Measurements from ENCODE around the gene CNN2.

CNN2 gene

DNA sequence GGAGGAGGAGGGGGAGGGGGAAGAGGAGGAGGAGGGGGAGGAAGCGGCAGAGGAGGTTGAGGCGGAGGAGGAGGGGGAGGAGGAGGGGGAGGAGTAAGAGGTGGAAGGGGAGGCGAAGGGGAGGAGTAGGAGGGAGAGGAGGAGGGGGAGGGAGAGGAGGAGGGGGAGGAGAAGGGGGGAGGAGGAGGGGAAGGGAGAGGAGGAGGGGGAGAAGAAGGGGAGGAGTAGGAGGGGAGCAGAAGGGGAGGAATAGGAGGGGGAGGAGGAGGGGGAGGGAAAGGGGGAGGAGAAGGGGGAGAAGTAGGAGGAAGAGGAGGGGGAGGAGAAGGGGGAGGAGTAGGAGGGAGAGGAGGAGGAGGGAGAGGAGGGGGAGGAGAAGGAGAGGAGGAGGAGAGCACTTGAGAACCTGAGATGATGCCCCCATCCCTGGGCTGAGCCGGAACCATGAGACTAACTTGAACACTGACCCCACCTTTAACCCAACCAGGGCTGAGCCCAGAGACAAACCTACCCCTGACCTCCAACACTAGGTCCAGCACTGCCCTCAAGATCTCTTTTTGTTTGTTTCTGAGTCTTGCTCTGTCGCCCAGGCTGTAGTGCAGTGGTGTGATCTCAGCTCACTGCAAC lies 26.1 kb downstream of the CNN2 start:
- Histone ChIP-seq H3K27me3 (ENCODE audit: insufficient read depth, low read length) (no peaks in the 10 kb centered on the region), H3K36me3 (ENCODE audit: insufficient read depth, low read length) (no peaks in the 10 kb centered on the region), H3K79me2 (ENCODE audit: control insufficient read depth, insufficient read depth, low read length, unreplicated experiment) (no peaks in the 10 kb centered on the region), H2AFZ (ENCODE audit: low read length, unreplicated experiment) (no peak overlapping the region), H3K4me1 (ENCODE audit: control insufficient read depth, insufficient read depth, low read length, unreplicated experiment) (no peaks in the 10 kb centered on the region), H3K27ac (ENCODE audit: low read depth, low read length) (no peak overlapping the region), H3K4me3 (ENCODE audit: low read depth, low read length) (no peak overlapping the region)

DNA sequence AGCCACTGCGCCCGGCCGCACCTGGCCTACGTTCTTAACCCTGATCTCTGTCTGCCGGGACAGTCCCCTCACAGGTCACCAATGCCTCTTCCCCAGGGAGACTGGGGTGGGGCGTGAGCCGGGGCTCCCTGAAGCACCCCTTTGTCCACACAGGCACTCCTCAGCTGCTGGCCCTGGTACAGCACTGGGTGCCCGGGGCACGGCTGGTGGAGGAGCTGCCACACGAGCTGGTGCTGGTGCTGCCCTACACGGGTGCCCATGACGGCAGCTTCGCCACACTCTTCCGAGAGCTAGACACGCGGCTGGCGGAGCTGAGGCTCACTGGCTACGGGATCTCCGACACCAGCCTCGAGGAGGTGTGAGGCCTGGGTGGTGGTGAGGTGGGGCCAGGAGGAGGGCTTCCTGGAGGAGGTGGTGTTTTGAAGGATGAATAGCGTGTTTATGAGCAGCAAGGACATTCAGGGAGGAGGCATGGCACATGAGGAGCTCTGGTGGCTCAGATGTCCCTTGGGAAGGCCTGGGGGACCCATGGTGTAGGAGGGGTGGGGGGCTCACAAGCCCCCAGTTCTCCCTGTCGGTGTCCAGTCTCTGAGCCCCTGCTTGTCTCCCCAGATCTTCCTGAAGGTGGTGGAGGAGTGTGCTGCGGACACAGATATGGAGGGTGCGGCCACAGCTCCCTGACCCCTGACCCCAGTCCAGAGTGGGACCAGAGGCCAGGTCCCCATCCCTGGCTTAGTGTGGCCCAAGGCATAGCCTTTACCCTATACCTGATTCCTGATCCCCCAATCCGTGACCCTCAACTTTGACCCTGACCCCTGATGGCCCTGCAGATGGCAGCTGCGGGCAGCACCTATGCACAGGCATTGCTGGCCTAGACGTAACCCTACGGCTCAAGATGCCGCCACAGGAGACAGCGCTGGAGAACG lies 27.0 kb downstream of the CNN2 start:
- H3K4me1 ChIP-seq (ENCODE audit: control insufficient read depth, insufficient read depth, low read length, unreplicated experiment): no peaks in the 10 kb centered on the region
- H3K79me2 ChIP-seq (ENCODE audit: control insufficient read depth, insufficient read depth, low read length, unreplicated experiment): no peaks in the 10 kb centered on the region
- no peak overlapping the region for H2AFZ ChIP-seq (ENCODE audit: low read length, unreplicated experiment)
- no peak overlapping the region for H3K27ac ChIP-seq (ENCODE audit: low read depth, low read length)
- H3K4me3 ChIP-seq (ENCODE audit: low read depth, low read length): no peak overlapping the region
- no peaks in the 10 kb centered on the region for H3K27me3 ChIP-seq (ENCODE audit: insufficient read depth, low read length)
- H3K36me3 ChIP-seq (ENCODE audit: insufficient read depth, low read length): no peaks in the 10 kb centered on the region

DNA sequence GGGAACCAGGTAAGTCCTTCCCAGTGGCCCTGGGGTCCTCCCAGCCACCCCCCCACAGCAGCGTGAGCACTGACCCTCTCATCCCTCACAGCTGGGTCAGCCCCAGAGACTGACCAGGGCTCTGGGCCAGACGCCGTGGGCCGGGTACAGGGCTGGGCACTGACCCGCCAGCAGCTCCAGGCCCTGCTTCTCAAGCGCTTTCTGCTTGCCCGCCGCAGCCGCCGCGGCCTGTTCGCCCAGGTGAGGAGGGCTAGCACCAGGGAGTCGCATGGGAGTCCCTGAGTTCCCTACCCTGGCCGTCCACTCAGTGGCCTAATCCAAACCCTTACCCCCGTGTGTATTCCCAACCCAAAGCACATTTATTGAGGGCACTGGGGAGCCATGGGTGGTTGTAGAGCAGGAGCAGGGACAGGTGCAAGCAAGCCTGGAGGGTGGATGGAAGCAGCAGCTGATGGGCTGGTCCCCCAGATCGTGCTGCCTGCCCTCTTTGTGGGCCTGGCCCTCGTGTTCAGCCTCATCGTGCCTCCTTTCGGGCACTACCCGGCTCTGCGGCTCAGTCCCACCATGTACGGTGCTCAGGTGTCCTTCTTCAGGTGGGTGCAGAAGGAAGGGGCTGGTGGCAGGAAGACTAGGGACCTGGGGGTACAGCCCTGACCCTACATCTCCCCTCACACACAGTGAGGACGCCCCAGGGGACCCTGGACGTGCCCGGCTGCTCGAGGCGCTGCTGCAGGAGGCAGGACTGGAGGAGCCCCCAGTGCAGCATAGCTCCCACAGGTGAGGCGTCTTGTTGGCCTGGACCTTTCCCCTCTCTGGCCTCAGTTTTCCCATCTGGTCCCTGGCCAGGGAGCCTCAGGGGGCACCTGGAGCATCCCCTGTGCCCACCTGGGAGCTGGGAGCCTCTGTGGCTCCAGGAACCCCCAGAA lies 28.0 kb downstream of the CNN2 start:
- Histone ChIP-seq H3K79me2 (ENCODE audit: control insufficient read depth, insufficient read depth, low read length, unreplicated experiment) (no peaks in the 10 kb centered on the region), H3K4me3 (ENCODE audit: low read depth, low read length) (no peak overlapping the region), H2AFZ (ENCODE audit: low read length, unreplicated experiment) (no peak overlapping the region), H3K4me1 (ENCODE audit: control insufficient read depth, insufficient read depth, low read length, unreplicated experiment) (no peaks in the 10 kb centered on the region), H3K27ac (ENCODE audit: low read depth, low read length) (no peak overlapping the region), H3K27me3 (ENCODE audit: insufficient read depth, low read length) (no peaks in the 10 kb centered on the region), H3K36me3 (ENCODE audit: insufficient read depth, low read length) (no peaks in the 10 kb centered on the region)

- Histone ChIP-seq H3K27ac (ENCODE audit: low read depth, low read length) (no peak overlapping the region), H2AFZ (ENCODE audit: low read length, unreplicated experiment) (no peak overlapping the region), H3K79me2 (ENCODE audit: control insufficient read depth, insufficient read depth, low read length, unreplicated experiment) (no peaks in the 10 kb centered on the region), H3K4me3 (ENCODE audit: low read depth, low read length) (no peak overlapping the region), H3K36me3 (ENCODE audit: insufficient read depth, low read length) (no peaks in the 10 kb centered on the region), H3K27me3 (ENCODE audit: insufficient read depth, low read length) (no peaks in the 10 kb centered on the region), H3K4me1 (ENCODE audit: control insufficient read depth, insufficient read depth, low read length, unreplicated experiment) (no peaks in the 10 kb centered on the region)
Measured at GRCh38 chr19:1055028-1055425, 28.6 kb downstream of the CNN2 start.

DNA sequence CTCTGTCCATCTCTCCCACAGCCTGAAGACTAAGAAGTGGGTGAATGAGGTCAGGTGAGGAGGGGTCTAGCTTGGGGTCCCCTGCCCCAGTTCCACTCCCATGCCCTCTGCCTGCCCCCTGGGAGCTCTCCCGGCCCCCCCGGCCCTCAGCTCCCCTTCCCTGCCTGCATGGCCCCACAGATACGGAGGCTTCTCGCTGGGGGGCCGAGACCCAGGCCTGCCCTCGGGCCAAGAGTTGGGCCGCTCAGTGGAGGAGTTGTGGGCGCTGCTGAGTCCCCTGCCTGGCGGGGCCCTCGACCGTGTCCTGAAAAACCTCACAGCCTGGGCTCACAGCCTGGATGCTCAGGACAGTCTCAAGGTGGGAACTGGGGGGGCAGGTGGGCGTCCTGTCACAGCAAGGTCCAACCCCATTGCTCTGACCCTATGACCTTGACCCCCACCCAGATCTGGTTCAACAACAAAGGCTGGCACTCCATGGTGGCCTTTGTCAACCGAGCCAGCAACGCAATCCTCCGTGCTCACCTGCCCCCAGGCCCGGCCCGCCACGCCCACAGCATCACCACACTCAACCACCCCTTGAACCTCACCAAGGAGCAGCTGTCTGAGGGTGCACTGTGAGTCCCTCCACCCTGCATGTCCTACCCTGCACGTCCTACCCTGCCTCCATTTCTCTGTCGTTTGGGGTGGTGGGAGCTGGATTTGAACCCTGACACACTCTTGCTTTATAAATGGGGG lies 29.6 kb downstream of the CNN2 start:
- no peak overlapping the region for H3K27ac ChIP-seq (ENCODE audit: low read depth, low read length)
- H3K36me3 ChIP-seq (ENCODE audit: insufficient read depth, low read length): no peaks in the 10 kb centered on the region
- no peaks in the 10 kb centered on the region for H3K79me2 ChIP-seq (ENCODE audit: control insufficient read depth, insufficient read depth, low read length, unreplicated experiment)
- H2AFZ ChIP-seq (ENCODE audit: low read length, unreplicated experiment): no peak overlapping the region
- no peaks in the 10 kb centered on the region for H3K27me3 ChIP-seq (ENCODE audit: insufficient read depth, low read length)
- H3K4me1 ChIP-seq (ENCODE audit: control insufficient read depth, insufficient read depth, low read length, unreplicated experiment): no peaks in the 10 kb centered on the region
- H3K4me3 ChIP-seq (ENCODE audit: low read depth, low read length): no peak overlapping the region

GRCh38 chr19:1057176-1057855 lies 30.9 kb downstream of the CNN2 start:
- no peaks in the 10 kb centered on the region for H3K79me2 ChIP-seq (ENCODE audit: control insufficient read depth, insufficient read depth, low read length, unreplicated experiment)
- H3K27me3 ChIP-seq (ENCODE audit: insufficient read depth, low read length): no peaks in the 10 kb centered on the region
- no peak overlapping the region for H3K4me3 ChIP-seq (ENCODE audit: low read depth, low read length)
- H3K36me3 ChIP-seq (ENCODE audit: insufficient read depth, low read length): no peaks in the 10 kb centered on the region
- no peak overlapping the region for H2AFZ ChIP-seq (ENCODE audit: low read length, unreplicated experiment)
- H3K27ac ChIP-seq (ENCODE audit: low read depth, low read length): no peak overlapping the region
- H3K4me1 ChIP-seq (ENCODE audit: control insufficient read depth, insufficient read depth, low read length, unreplicated experiment): no peaks in the 10 kb centered on the region

GRCh38 chr19:1058112-1058511 lies 31.7 kb downstream of the CNN2 start:
- no peaks in the 10 kb centered on the region for H3K27me3 ChIP-seq (ENCODE audit: insufficient read depth, low read length)
- no peak overlapping the region for H3K4me3 ChIP-seq (ENCODE audit: low read depth, low read length)
- H3K36me3 ChIP-seq (ENCODE audit: insufficient read depth, low read length): no peaks in the 10 kb centered on the region
- no peak overlapping the region for H2AFZ ChIP-seq (ENCODE audit: low read length, unreplicated experiment)
- H3K27ac ChIP-seq (ENCODE audit: low read depth, low read length): no peak overlapping the region
- H3K79me2 ChIP-seq (ENCODE audit: control insufficient read depth, insufficient read depth, low read length, unreplicated experiment): no peaks in the 10 kb centered on the region
- H3K4me1 ChIP-seq (ENCODE audit: control insufficient read depth, insufficient read depth, low read length, unreplicated experiment): no peaks in the 10 kb centered on the region

GRCh38 chr19:1060689-1061088 lies 34.3 kb downstream of the CNN2 start:
- Histone ChIP-seq H3K36me3 (ENCODE audit: insufficient read depth, low read length) (no peaks in the 10 kb centered on the region), H2AFZ (ENCODE audit: low read length, unreplicated experiment) (no peak overlapping the region), H3K79me2 (ENCODE audit: control insufficient read depth, insufficient read depth, low read length, unreplicated experiment) (no peaks in the 10 kb centered on the region), H3K27me3 (ENCODE audit: insufficient read depth, low read length) (no peaks in the 10 kb centered on the region), H3K27ac (ENCODE audit: low read depth, low read length) (no peak overlapping the region), H3K4me3 (ENCODE audit: low read depth, low read length) (no peak overlapping the region), H3K4me1 (ENCODE audit: control insufficient read depth, insufficient read depth, low read length, unreplicated experiment) (no peaks in the 10 kb centered on the region)

DNA sequence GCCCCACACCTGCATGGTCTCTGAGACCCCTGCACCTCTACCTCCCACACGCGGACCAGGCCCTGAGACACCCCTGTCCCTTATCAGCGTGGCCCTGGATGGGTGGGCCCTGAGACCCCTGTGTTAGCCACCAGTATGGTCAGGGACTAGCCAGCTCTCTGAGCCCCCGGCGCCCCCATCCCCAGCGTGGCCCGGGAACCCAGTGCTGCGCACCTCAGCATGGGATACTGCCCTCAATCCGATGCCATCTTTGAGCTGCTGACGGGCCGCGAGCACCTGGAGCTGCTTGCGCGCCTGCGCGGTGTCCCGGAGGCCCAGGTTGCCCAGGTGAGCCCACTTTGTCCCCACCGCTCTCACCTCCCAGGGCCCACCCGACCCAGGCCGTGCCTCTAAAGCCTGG lies 35.6 kb downstream of the CNN2 start:
- Histone ChIP-seq H3K4me3 (ENCODE audit: low read depth, low read length) (no peak overlapping the region), H3K79me2 (ENCODE audit: control insufficient read depth, insufficient read depth, low read length, unreplicated experiment) (no peaks in the 10 kb centered on the region), H2AFZ (ENCODE audit: low read length, unreplicated experiment) (no peak overlapping the region), H3K27ac (ENCODE audit: low read depth, low read length) (no peak overlapping the region), H3K27me3 (ENCODE audit: insufficient read depth, low read length) (0 out of 2 replicates have a peak, but pooled peaks cover 4% of the 10 kb centered on the region), H3K36me3 (ENCODE audit: insufficient read depth, low read length) (no peaks in the 10 kb centered on the region), H3K4me1 (ENCODE audit: control insufficient read depth, insufficient read depth, low read length, unreplicated experiment) (no peaks in the 10 kb centered on the region)
